Prostate gland (tissue), 2 donors: Measurements from ENCODE around the gene ARSG.
"Not testable (repeated sequence)": the region's sequence is repeated elsewhere in the genome, so short reads cannot be mapped to it uniquely, and the experiment has no call there.

Experiments
- POLR2A ChIP-seq: fragments of 450-650 bp; IDR thresholded peaks from one replicate; pipeline ENCODE4 v1.6.1; 2016; ENCODE audit warnings: antibody characterized with exemption, mild to moderate bottlenecking
- TF ChIP-seq, protein P1 (sequence below), 4 experiments: fragments of 200-600 bp in 2 of 4; fragments of 450-650 bp in 2 of 4; sonication (generic) in 2 of 4; IDR thresholded peaks; 1 replicate in 3 of 4; 2 replicates in 1 of 4; pipeline ENCODE4 v1.5.1; 2016 to 2019; ENCODE audit warnings: antibody characterized with exemption in 4 of 4, mild to moderate bottlenecking in 2 of 4, moderate library complexity in 2 of 4

DNA sequence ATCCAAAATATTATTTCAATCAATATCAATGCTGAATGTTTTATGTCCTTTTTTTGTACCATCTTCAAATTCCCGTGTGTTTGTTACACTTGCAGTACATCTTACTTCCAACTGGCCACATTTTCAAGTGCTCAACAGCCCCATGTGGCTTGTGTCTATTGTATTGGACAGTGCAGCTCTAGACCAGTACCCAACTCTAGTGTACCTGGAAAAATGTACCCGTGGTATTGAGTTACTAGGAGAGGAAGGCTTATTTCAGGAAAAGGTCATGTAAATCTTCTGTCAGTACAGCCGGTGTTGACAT lies 31.7 kb upstream of the ARSG start:
- TF ChIP-seq, protein P1, sequence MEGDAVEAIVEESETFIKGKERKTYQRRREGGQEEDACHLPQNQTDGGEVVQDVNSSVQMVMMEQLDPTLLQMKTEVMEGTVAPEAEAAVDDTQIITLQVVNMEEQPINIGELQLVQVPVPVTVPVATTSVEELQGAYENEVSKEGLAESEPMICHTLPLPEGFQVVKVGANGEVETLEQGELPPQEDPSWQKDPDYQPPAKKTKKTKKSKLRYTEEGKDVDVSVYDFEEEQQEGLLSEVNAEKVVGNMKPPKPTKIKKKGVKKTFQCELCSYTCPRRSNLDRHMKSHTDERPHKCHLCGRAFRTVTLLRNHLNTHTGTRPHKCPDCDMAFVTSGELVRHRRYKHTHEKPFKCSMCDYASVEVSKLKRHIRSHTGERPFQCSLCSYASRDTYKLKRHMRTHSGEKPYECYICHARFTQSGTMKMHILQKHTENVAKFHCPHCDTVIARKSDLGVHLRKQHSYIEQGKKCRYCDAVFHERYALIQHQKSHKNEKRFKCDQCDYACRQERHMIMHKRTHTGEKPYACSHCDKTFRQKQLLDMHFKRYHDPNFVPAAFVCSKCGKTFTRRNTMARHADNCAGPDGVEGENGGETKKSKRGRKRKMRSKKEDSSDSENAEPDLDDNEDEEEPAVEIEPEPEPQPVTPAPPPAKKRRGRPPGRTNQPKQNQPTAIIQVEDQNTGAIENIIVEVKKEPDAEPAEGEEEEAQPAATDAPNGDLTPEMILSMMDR (IDR thresholded peaks at IDR 0.05) = not testable (repeated sequence)
- not testable (repeated sequence) for TF ChIP-seq POLR2A
